Uterus (tissue), 2 donors: ENCODE data around the gene DCDC2B.

Experiments
- CTCF ChIP-seq, 4 experiments: fragments of 200-600 bp in 2 of 4; fragments of 450-650 bp in 2 of 4; sonication (generic) in 2 of 4; IDR thresholded peaks; one replicate each; pipeline ENCODE4 v1.5.1; 2016 to 2019; ENCODE audit warnings: antibody characterized with exemption in 4 of 4, mild to moderate bottlenecking in 2 of 4, moderate library complexity in 1 of 4
- POLR2A ChIP-seq, 2 donors: fragments of 450-650 bp; IDR thresholded peaks; one replicate each; pipeline ENCODE4 v1.6.1; 2016; ENCODE audit warnings: antibody characterized with exemption in 2 of 2, mild to moderate bottlenecking in 1 of 2, moderate library complexity in 1 of 2

GRCh38 chr1:32208469-32208868 is 420 bp upstream of the DCDC2B start:
- TF ChIP-seq CTCF (IDR thresholded peaks at IDR 0.05) (no peak), POLR2A (IDR thresholded peaks at IDR 0.05) (no peak)
